Frontal cortex (tissue), 4 donors: Measurements from ENCODE around the gene CTSA. TPM values are rescaled to one million over a fixed set of nuclear protein-coding genes. Genes with fewer than 3 reads are reported as not detected.

Experiments used
- DNase-seq, 2 donors: peaks; one replicate each; pipeline ENCODE4 v3.0.0; 2012; ENCODE audit warnings: low spot score in 2 of 2
- FAIRE-seq: peaks from 2 replicates; lab custom pipeline; 2012; peaks lifted over from hg19 to GRCh38; lab: Jason Lieb, UNC
- total RNA-seq: library from RNA; depleted of rRNA; stranded (reverse); fragments of >200 nt; gene quantifications from one replicate; pipeline ENCODE4 v1.2.3, GENCODE V29; 2014
- donor health status: control.
- donor health status: control.
- donor health status: control.

The CTSA gene
- total RNA-seq, 1 donor from 2014 or later: 14.7 TPM

DNA sequence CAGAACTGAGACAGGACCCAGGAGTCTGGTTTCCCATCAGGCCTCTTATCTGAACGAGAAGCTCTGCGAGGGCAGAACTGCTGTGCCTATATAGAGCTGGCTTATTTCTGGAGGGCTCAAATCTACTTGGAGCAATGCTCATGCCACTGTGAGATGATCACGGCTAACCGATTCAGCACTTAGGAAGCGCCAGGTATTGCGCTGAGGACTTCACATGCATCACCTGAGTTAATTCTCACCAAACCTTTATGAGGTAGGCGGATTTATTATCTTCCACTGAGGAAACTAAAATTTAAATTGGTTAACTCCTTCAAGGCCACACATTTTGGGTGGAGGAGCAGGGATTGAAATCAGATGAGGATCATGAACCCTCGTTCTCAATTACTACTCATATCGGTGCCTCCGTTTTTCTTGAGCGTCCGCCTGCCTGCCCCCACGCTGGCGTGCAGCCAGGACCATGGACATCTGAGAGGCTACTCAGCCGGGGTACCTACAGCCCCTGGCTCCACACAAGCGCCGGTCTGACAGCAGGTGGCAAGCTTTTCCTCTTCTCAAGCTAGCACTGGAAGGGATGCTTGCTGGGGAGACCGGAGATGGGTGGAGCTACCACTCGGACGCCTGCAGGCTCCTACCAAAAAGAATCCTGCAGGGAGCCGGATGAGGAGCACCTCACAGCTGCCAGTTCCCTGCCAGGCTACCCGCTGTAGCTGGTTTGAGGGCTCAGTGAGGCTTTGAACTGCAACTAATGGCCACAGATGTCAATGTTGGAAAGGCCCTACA, 42.3 kb downstream of the CTSA start:
- FAIRE-seq: no peak
- DNase-seq: peak; percentile 57 to 71

DNA sequence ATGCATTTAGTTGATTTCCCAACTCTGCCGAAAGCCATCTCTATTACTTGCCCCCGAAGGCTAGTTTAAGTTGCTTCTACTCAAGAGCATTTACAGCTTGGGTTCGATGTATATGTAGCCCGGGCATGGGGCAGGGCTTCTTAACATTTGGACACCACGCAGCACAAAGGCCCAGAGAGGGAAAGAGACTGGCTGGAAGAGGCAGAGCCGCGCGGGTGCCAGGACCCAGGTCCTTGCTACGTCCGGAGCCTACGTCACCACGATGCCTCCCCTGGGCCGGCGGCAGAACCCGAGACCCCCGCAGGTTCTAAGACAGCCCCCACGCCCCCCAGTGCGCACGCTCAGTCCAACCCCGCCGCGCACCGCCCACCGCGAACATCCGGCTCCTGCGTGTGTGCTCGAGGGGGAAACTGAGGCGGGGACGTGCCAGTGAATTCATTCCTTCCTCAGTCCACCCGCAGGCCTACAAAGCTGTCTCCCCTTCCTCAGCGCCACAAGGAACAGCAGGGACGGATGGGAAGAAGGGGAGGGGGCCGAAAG, 43.0 kb downstream of the CTSA start:
- FAIRE-seq (no peak), DNase-seq (peak in 1 of 2 donors; percentile 57)

- FAIRE-seq: no peak
- peak; percentile 98 to 99 for DNase-seq
These were observed 43.7 kb downstream of the CTSA start, which contains the start of gene PCIF1 for GRCh38 chr20:45934586-45935415. Gene PCIF1, plus strand, starts transcription at chr20:45934683. Its CDS starts 4,317 bp downstream, at chr20:45939000.

GRCh38 chr20:45935416-45936046, 44.4 kb downstream of the CTSA start:
- no peak for DNase-seq
- no peak for FAIRE-seq

- FAIRE-seq (no peak), DNase-seq (no peak)
These were observed 46.6 kb downstream of the CTSA start for GRCh38 chr20:45937765-45938164.

GRCh38 chr20:45938727-45939438, 47.7 kb downstream of the CTSA start:
- DNase-seq (no peak), FAIRE-seq (no peak)

GRCh38 chr20:45940053-45940452, 48.9 kb downstream of the CTSA start:
- FAIRE-seq (no peak), DNase-seq (no peak)

GRCh38 chr20:45940469-45940868, 49.3 kb downstream of the CTSA start:
- FAIRE-seq: no peak
- no peak for DNase-seq

- no peak for DNase-seq
- no peak for FAIRE-seq
These were observed 52.5 kb downstream of the CTSA start for GRCh38 chr20:45943613-45944012.

DNA sequence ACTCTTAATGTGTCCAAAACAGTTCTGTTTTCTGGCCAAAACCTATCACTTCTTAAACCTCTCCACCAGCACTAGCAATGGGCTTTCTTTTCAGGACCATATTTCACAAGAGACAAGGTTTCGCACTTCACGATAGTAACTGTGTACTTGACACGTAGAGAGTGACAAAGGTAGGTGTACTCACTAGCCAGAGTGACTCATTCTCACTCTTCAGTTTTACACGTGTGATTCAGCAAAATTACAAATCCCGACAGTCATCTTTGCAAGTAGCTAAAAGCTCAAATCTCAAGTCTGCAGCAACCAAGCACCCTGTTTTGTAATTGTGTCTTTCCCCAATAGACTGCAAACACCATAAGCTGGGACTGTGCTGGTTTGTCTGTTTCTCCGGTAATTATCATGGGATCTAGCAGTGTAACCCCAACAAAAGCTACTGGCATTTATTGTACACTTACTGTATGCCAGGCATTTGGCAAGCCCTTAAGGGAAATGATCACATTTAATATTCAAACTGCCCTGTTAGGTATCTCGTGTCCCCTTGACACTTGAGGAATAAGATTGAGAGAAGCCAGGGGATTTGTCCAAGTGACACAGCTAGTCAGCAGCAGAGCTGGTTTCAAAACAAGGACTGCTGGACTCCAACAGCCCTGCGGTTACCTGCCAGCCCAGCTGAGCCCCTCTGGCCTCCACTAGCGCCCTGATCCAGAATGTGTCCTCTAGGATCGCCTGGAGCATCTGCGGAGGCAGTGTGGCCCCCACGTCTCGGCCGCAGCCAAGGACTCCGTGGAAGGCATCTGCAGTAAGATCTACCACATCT, 53.2 kb downstream of the CTSA start:
- FAIRE-seq: no peak
- no peak for DNase-seq

DNA sequence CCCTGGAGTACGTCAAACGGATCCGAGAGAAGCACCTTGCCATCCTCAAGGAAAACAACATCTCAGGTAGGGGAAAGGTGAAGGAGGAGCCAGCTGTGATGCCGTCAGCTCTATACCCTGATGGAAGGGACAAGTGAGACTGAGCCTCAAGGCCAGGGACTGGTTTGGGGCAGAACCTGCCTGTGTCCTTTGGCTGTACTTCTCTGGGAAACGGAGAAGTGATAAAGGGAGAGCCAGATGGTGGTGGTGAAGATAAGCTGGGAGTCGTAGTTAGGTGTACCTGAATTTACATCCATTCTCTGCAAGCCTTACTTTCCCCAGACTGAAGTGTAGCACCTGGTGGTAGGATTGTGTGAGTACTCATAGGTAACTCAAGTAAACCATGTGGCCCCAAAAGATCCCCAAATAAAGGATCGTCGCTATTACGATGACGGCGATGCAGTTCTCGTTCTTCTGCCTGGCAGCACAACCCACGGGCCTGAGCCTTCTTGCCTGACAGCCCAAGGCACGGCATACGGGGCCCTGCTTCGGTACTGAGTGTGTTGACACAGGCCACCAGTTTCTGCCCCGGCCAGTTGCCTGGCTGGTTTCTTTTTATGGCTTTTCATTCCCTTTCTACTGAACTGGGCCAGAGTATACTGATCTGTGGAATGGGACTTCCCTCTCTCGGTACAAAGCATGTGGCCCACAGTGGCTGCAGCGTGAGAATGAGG, 54.0 kb downstream of the CTSA start:
- DNase-seq (no peak), FAIRE-seq (no peak)

DNA sequence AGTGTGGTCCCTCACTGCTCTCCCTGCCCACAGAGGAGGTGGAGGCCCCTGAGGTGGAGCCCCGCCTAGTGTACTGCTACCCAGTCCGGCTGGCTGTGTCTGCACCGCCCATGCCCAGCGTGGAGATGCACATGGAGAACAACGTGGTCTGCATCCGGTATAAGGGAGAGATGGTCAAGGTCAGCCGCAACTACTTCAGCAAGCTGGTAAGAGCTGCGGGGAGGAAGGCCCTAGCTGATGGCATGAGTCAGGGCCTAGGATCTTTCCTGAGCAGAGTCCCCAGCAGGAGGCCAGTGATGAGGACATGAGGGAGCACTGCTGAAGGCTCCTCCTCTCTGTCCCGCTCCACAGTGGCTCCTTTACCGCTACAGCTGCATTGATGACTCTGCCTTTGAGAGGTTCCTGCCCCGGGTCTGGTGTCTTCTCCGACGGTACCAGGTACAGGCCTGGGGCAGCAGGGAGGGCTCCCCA, 54.6 kb downstream of the CTSA start:
- no peak for DNase-seq
- FAIRE-seq: no peak

- FAIRE-seq (no peak), DNase-seq (no peak)
These were observed 55.2 kb downstream of the CTSA start for GRCh38 chr20:45946149-45946970.

- DNase-seq: no peak
- FAIRE-seq: no peak
These were observed 56.2 kb downstream of the CTSA start for GRCh38 chr20:45947110-45947866.

- no peak for FAIRE-seq
- no peak for DNase-seq
These were observed 57.2 kb downstream of the CTSA start for GRCh38 chr20:45948261-45948733.
